ENCODE measurements around the gene LUM. TPM values are rescaled to one million over a fixed set of nuclear protein-coding genes. Genes with fewer than 3 reads are reported as not detected.

The LUM gene
- total and polyA plus RNA-seq, 2 donors from 2014 or later, result 102 to 185 TPM

DNA sequence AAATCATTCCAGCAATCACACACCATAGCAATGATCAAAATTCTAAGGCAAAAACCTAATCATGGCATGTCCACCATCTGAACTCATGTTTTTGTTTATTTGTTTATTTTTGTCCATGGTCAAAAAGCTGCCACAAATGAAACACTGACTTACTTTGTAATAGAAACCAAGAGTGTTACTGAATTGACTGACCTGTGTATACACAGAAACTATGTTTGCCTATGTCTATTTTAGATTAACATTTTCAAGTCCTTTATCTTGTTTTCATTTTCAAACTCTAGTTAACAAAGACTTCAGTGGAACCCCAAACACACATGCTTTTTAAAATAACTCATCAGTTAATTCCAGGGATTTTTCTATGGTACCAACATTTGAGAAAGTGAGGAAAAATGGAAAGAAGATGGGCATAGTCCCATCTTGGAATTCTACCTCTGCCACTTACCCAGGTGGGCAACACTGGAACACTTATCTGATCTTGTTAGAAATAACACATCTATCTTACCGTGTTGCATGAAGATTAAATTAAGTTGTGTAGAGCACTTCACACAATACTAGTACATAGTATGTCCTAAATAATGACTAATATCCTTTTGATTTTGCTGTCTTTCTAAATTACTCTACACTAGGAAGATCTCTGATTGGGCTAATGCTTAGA lies 6.4 kb downstream of the LUM start:
- DNase-seq (no peak), FAIRE-seq (no peak)
- intact Hi-C loops (cut with DNase I), result no loop called here
- H3K9me3 ChIP-seq (ENCODE audit: control insufficient read depth in 2 of 3, insufficient read depth in 1 of 3, low read length in 3 of 3), result no peaks in the 10 kb centered on the region
- no peaks in the 10 kb centered on the region for H3K36me3 ChIP-seq (ENCODE audit: control insufficient read depth in 2 of 3, insufficient read depth in 3 of 3, low read length in 3 of 3)
- H3K9ac ChIP-seq (ENCODE audit: low read length in 3 of 3), result no peak overlapping the region
- H3K27me3 ChIP-seq (ENCODE audit: control insufficient read depth, insufficient read depth, low read length), result no peaks in the 10 kb centered on the region
- TF ChIP-seq, protein P1, sequence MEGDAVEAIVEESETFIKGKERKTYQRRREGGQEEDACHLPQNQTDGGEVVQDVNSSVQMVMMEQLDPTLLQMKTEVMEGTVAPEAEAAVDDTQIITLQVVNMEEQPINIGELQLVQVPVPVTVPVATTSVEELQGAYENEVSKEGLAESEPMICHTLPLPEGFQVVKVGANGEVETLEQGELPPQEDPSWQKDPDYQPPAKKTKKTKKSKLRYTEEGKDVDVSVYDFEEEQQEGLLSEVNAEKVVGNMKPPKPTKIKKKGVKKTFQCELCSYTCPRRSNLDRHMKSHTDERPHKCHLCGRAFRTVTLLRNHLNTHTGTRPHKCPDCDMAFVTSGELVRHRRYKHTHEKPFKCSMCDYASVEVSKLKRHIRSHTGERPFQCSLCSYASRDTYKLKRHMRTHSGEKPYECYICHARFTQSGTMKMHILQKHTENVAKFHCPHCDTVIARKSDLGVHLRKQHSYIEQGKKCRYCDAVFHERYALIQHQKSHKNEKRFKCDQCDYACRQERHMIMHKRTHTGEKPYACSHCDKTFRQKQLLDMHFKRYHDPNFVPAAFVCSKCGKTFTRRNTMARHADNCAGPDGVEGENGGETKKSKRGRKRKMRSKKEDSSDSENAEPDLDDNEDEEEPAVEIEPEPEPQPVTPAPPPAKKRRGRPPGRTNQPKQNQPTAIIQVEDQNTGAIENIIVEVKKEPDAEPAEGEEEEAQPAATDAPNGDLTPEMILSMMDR (IDR thresholded peaks at IDR 0.05; ENCODE audit: borderline replicate concordance, extremely low read depth, insufficient read depth), result no peak
- no peak overlapping the region for H3K4me3 ChIP-seq (ENCODE audit: low read length in 3 of 3)
- H3K4me1 ChIP-seq (ENCODE audit: control insufficient read depth in 2 of 3, insufficient read depth in 2 of 3, low read depth in 1 of 3, low read length in 3 of 3), result no peaks in the 10 kb centered on the region
- H3K27ac ChIP-seq (ENCODE audit: low read depth in 2 of 2, low read length in 2 of 2), result no peak overlapping the region

- intact Hi-C loops (cut with DNase I), result no loop called here
- Histone ChIP-seq H3K27me3 (ENCODE audit: control insufficient read depth, insufficient read depth, low read length) (no peaks in the 10 kb centered on the region), H3K36me3 (ENCODE audit: control insufficient read depth in 2 of 3, insufficient read depth in 3 of 3, low read length in 3 of 3) (no peaks in the 10 kb centered on the region), H3K4me3 (ENCODE audit: low read length in 3 of 3) (no peak overlapping the region), H3K4me1 (ENCODE audit: control insufficient read depth in 2 of 3, insufficient read depth in 2 of 3, low read depth in 1 of 3, low read length in 3 of 3) (no peaks in the 10 kb centered on the region), H3K9me3 (ENCODE audit: control insufficient read depth in 2 of 3, insufficient read depth in 1 of 3, low read length in 3 of 3) (no peaks in the 10 kb centered on the region), H3K9ac (ENCODE audit: low read length in 3 of 3) (no peak overlapping the region), H3K27ac (ENCODE audit: low read depth in 2 of 2, low read length in 2 of 2) (no peak overlapping the region)
- no peak for FAIRE-seq
- no peak for DNase-seq
- TF ChIP-seq, protein P1 (IDR thresholded peaks at IDR 0.05; ENCODE audit: borderline replicate concordance, extremely low read depth, insufficient read depth), result no peak
Observed at GRCh38 chr12:91103624-91104023, 7.7 kb downstream of the LUM start.

- H3K27me3 ChIP-seq (ENCODE audit: control insufficient read depth, insufficient read depth, low read length), result no peaks in the 10 kb centered on the region
- no peak for DNase-seq
- no peak overlapping the region for H3K27ac ChIP-seq (ENCODE audit: low read depth in 2 of 2, low read length in 2 of 2)
- no peak overlapping the region for H3K4me3 ChIP-seq (ENCODE audit: low read length in 3 of 3)
- no peak for FAIRE-seq
- TF ChIP-seq, protein P1 (IDR thresholded peaks at IDR 0.05; ENCODE audit: borderline replicate concordance, extremely low read depth, insufficient read depth), result no peak
- no peaks in the 10 kb centered on the region for H3K9me3 ChIP-seq (ENCODE audit: control insufficient read depth in 2 of 3, insufficient read depth in 1 of 3, low read length in 3 of 3)
- H3K4me1 ChIP-seq (ENCODE audit: control insufficient read depth in 2 of 3, insufficient read depth in 2 of 3, low read depth in 1 of 3, low read length in 3 of 3), result no peaks in the 10 kb centered on the region
- H3K9ac ChIP-seq (ENCODE audit: low read length in 3 of 3), result no peak overlapping the region
- no peaks in the 10 kb centered on the region for H3K36me3 ChIP-seq (ENCODE audit: control insufficient read depth in 2 of 3, insufficient read depth in 3 of 3, low read length in 3 of 3)
- intact Hi-C loops (cut with DNase I), result no loop called here
Observed at GRCh38 chr12:91103101-91103500, 8.2 kb downstream of the LUM start.

DNA sequence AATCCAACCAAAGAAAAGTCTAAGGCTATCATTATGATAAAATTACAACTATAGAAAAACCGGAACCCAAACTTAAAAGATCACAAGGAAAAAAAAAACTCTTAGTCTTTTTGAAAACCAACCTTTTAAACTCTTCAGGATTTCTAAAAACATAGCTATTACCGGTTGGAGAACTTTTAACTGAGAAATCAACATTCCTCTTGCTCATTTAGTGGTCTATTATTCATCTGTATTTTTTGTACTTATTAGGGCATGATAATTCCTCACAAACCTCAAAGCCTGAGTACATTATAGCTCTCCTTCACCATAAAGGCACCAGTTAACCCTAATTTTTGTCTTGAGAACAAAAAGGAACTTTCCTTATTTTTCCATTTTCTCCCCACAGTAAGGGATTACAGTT lies 10.4 kb downstream of the LUM start:
- no peaks in the 10 kb centered on the region for H3K27me3 ChIP-seq (ENCODE audit: control insufficient read depth, insufficient read depth, low read length)
- intact Hi-C loops (cut with DNase I), result no loop called here
- no peaks in the 10 kb centered on the region for H3K4me1 ChIP-seq (ENCODE audit: control insufficient read depth in 2 of 3, insufficient read depth in 2 of 3, low read depth in 1 of 3, low read length in 3 of 3)
- DNase-seq (no peak), FAIRE-seq (no peak)
- no peaks in the 10 kb centered on the region for H3K36me3 ChIP-seq (ENCODE audit: control insufficient read depth in 2 of 3, insufficient read depth in 3 of 3, low read length in 3 of 3)
- H3K9me3 ChIP-seq (ENCODE audit: control insufficient read depth in 2 of 3, insufficient read depth in 1 of 3, low read length in 3 of 3), result no peaks in the 10 kb centered on the region
- H3K4me3 ChIP-seq (ENCODE audit: low read length in 3 of 3), result no peak overlapping the region
- H3K9ac ChIP-seq (ENCODE audit: low read length in 3 of 3), result no peak overlapping the region
- no peak overlapping the region for H3K27ac ChIP-seq (ENCODE audit: low read depth in 2 of 2, low read length in 2 of 2)
- TF ChIP-seq, protein P1 (IDR thresholded peaks at IDR 0.05; ENCODE audit: borderline replicate concordance, extremely low read depth, insufficient read depth), result no peak

Data from kidney (tissue), 14 donors.